HG03354 (cell line): ENCODE results near the gene NCOA5.

Source experiments
- ATAC-seq: cut with Tn5 transposase; IDR thresholded peaks from one replicate; pipeline ENCODE4 v1.9.1; 2021; ENCODE audit warnings: mild to moderate bottlenecking; ENCODE audit not compliant: unreplicated experiment, poor library complexity, severe bottlenecking

The NCOA5 gene

DNA sequence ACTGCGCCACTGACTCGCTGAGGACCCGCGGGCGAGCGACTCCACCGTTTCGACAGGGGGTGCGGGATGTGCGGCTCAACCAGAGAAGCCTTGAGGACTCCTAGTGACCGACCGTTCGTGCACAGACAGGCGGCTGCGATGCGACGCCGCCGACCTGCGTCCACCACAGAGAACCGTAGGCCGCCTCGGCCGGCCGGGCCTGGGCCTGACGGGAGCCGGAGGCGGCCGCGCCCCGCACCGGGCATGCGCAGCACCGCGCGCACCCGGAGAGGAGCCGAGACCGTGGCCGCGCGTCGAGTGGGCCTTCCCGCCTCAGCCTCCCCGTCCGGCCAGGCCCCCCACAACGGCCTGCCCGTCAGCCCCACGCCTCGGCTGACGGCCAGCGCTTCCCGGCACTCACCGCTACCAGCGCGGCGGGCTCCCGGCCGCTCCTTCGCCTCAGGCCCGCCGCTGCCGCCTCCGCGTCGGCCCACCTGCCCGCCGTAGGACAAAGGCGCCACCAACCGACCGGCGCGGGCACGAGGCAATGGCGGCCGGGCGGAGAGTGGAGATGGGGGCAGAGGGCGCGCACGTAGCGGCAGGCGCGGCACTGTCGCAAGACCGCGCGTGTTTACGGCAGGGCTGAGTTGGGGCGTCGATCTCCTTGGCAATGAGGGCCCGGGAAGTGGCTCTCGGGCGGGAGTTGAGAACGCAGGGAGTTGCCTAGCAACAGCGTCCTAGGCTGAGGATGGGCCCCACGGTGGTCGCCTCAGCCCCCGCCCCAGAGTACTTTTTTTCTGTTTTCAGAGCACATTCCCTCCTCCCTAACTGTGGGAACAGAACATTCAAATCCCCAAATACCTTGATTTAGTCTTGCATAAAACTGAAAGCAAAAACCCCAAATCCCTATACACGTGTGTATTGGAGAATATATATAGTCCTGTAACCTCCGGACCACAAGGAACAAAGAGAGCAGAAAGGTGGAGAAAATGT lies at the start of gene NCOA5:
Gene NCOA5, minus strand, starts transcription at position 546 of the 972 bp plus-strand sequence. CDS start 10,538 bp downstream, outside the sequence.
- ATAC-seq = peak; percentile 82

DNA sequence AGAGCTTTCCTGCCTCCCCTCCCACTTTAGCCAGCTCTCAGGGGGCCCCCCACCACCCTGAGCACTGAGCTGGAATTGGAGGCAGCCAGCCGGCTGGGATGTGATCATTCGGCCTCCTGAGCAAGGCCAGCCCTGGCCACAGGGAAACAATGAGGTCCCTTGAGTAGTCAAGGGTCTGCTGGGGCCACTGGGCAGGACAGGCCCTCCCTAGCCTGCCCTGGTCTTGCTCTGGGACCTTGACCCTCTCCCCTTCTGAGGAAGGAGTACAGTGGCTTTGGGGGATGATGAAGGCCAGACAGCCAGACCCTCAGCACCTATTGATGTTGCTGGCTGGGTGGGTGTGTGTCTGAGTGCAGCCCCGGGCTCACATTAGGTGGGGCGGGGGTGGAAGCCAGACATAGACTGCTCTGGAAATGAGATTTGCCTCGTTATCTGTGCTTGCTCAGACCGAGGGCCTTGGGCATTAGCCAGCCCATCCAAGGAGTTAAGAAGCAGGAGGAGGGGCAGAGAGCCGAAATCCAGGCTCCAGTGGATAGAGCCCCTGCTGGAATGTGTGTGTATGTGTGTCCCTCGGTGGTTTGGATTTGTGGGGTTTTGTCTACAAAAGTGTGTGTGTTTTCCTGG lies 49.6 kb upstream of the NCOA5 start:
- ATAC-seq = no peak

- ATAC-seq = no peak
Measured at GRCh38 chr20:46137816-46138215, 48.1 kb upstream of the NCOA5 start.

- ATAC-seq = no peak
Measured at GRCh38 chr20:46135856-46136633, 46.3 kb upstream of the NCOA5 start.

- ATAC-seq = no peak
Measured at GRCh38 chr20:46134716-46135115, 45.0 kb upstream of the NCOA5 start.

DNA sequence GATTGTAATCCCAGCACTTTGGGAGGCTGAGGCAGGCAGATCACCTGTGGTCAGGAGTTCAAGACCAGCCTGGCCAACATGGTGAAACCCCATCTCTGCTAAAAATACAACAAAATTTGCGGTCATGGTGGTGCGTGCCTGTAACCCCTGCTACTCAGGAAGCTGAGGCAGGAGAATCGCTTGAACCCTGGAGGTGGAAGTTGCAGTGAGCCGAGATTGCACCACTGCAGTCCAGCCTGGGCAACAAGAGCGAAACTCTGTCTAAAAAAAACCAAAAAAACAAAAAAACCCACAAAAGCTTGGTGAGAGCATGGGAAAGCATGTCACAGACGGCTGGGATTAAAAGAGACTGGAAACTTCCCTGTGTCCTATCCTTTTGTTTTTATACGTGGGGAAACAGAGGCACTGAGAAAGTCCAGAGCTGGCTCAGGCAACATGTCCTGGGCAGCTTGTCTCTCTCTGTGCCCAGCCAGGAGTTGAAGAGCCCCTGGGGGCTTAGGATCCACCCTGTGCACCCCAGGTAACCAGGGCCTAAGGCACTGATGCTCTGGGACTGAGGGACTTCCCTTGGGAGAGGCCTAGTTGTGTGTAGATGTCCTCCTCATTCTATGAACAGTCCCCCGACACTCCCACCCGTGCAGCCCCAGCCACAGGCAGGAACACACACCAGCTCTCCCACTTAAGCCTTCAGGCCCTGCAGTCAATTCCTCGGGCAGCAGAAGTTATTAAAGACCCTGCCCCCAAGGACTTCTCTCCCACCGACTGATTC lies 44.3 kb upstream of the NCOA5 start:
- no peak for ATAC-seq

DNA sequence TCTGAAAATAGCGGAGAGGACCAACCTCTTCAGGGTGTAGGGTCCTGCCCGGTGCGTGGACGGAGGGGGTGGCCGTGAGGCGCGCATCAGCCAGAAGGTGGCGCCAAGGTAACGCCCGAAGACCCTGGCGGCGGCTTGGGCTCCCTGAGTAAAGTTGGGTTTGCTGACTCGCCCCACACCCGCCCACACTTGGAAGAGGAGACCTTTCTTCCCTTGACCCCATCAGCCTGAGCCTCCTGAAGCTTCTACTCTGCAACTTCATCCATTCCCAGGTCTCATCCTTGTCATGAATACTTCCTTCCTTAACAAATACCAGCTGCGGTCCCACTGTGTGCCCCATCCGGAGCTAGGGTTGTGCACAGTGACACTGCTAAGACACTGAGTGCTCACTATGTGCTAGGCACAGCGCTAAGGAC lies 43.0 kb upstream of the NCOA5 start:
- no peak for ATAC-seq

- ATAC-seq = no peak
Measured at GRCh38 chr20:46131396-46131795, 41.6 kb upstream of the NCOA5 start.

DNA sequence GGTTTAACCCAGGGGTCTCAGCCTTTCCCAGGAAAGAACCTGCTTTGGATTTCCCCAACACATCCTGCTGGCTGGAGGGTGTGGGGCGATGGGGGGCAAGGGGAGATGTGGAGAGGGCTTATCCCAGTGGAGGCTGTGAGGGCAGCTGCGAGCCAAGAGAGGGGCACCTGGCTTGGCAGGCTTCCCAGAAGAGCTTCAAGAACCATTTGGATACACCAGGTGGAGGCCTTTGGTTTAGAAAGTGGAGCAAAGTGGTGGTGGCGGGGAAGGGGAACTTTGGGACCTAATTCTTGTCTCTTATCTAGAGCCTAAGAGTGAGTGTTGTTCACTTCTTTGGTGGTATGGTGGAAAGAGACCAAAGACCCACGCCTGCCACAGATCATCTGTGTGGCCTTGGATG lies 40.8 kb upstream of the NCOA5 start:
- ATAC-seq = no peak

DNA sequence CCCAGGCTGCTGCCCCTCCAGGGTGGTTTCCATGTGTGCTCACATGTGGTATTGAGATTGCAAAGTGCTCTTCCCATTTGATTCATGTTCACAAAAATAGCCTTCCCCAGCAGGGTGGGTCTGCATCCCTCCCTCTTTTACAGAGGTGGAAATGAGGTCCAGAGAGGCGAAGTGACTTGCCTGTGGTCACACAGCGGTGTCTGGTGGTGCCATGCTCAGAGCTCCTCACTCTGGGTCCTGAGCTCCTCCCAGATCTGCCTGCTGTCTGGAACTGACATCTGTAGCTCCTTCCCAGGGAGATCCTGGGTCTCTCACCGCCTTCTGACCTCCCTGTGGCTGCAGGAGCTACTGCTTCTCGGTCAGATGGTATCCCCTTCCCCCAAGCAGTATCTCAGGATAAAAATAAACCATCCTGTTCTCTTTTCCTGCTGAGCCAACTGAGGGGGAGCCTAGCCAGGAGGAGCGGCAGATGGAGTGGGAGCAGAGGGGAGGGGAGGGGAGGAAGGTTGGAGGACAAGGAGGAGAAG lies 40.3 kb upstream of the NCOA5 start:
- no peak for ATAC-seq

DNA sequence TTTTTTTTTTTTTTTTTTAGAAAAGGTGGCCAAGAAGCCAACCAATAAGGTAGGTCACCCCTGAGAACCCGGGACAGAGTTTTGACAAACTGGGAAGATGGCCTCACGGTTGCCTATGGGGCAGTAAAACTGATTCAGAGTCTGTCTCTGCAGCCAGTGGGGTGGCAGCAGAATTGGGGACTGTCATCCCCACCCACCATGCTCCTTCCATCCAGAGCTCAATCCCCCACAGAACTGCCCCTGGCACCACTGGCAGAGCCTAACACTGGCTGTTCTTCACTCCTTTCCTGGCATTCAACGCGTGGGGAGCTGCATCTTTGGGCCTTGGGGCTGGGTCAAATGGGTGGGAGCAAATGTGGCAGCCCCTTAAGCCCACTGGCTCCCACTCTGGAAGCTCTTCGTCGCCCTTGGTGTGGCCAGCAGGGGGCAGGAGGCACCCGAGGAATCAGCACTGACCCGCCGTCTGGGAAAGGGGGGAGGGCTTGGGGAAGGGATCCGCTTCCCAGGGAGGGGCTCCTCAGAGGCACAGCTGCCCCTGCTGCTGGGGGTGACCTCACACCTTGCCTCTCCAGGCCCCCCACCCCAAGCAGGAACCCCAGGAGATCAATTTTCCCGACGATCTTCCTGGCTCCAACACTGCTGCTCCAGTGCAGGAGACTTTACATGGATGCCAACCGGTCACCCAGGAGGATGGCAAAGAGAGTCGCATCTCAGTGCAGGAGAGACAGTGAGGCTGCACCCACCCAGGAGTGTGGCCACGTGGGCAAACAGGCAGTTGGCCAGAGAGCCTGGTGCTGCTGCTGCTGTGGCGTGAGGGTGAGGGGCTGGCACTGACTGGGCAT lies 38.8 kb upstream of the NCOA5 start:
- no peak for ATAC-seq

- no peak for ATAC-seq
Measured at GRCh38 chr20:46127396-46128010, 37.7 kb upstream of the NCOA5 start.

GRCh38 chr20:46126440-46127056 lies 36.8 kb upstream of the NCOA5 start:
- ATAC-seq = no peak

GRCh38 chr20:46123482-46124245 lies 33.9 kb upstream of the NCOA5 start:
- ATAC-seq = no peak

DNA sequence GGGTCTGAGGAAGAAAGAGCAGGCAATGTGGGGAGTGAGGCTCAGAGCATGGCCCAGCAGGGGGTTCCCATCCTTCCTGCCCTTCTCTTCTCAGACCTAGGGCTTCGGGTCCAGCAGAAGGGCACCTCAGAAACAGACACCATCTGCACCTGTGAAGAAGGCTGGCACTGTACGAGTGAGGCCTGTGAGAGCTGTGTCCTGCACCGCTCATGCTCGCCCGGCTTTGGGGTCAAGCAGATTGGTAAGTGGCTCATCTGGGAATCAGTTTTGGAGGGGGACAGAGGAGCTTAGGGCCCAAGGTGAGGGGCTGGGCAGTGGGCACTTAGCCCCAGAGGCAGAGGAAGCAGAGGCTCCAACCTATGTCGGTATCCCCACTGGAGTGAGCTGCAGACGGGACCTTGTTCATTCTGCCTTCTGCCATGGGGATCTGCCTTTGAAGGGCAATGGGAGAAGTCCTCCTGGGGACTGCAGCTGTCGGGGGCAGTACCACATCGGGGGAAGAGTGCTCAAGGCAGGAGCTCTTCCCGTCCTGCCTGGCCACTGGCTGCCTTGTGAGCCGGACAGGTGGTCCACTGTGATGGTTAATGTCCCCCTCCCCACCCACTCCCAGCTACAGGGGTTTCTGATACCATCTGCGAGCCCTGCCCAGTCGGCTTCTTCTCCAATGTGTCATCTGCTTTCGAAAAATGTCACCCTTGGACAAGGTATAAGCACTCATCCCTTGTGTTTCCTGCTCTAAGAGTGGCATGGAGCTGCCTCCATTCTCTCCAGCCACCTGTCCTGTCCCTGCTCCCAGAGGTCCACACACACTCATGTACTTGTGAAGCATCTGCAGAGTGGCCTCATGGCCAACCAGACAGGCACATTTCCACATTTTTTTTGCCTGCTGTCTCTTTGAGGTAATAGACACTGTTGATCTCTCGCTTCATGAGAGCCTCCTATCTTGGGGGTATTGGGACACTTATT lies 33.0 kb upstream of the NCOA5 start:
- ATAC-seq = no peak

- ATAC-seq = no peak
Measured at GRCh38 chr20:46122071-46122470, 32.3 kb upstream of the NCOA5 start.
